Measurements from ENCODE around the gene CPPED1. TPM values are rescaled to one million over a fixed set of nuclear protein-coding genes. Genes with fewer than 3 reads are reported as not detected.
"Not testable (repeated sequence)": the region's sequence is repeated elsewhere in the genome, so short reads cannot be mapped to it uniquely, and the experiment has no call there.

Gene CPPED1
- total RNA-seq, 1 donor, result 11.1 TPM

- H3K4me3 ChIP-seq (ENCODE audit: low read depth, low read length), result no peak overlapping the region
- no peak for DNase-seq (ENCODE audit: low read depth)
- TF ChIP-seq CTCF (IDR thresholded peaks at IDR 0.05; ENCODE audit: insufficient read depth, low read length), result no peak
These were observed 11.7 kb upstream of the CPPED1 start for GRCh38 chr16:12815361-12815760.

GRCh38 chr16:12813734-12814133 is 10.0 kb upstream of the CPPED1 start:
- H3K4me3 ChIP-seq (ENCODE audit: low read depth, low read length); DNase-seq (ENCODE audit: low read depth): not testable (repeated sequence)

- not testable (repeated sequence) for H3K4me3 ChIP-seq (ENCODE audit: low read depth, low read length); DNase-seq (ENCODE audit: low read depth)
These were observed 9.6 kb upstream of the CPPED1 start for GRCh38 chr16:12813321-12813720.

GRCh38 chr16:12811441-12812383 is 8.0 kb upstream of the CPPED1 start:
- DNase-seq (ENCODE audit: low read depth), result no peak
- no peak for TF ChIP-seq CTCF (IDR thresholded peaks at IDR 0.05; ENCODE audit: insufficient read depth, low read length)
- no peak overlapping the region for H3K4me3 ChIP-seq (ENCODE audit: low read depth, low read length)

GRCh38 chr16:12805066-12805465 is 1.4 kb upstream of the CPPED1 start:
- TF ChIP-seq CTCF (IDR thresholded peaks at IDR 0.05; ENCODE audit: insufficient read depth, low read length), result no peak
- H3K4me3 ChIP-seq (ENCODE audit: low read depth, low read length), result no peak overlapping the region
- no peak for DNase-seq (ENCODE audit: low read depth)

GRCh38 chr16:12804395-12804794 is 708 bp upstream of the CPPED1 start:
- peak overlapping the region; percentile 33 for H3K4me3 ChIP-seq (ENCODE audit: low read depth, low read length)
- TF ChIP-seq CTCF (IDR thresholded peaks at IDR 0.05; ENCODE audit: insufficient read depth, low read length), result no peak

GRCh38 chr16:12802661-12803060 is 1.0 kb downstream of the CPPED1 start:
- TF ChIP-seq CTCF (IDR thresholded peaks at IDR 0.05; ENCODE audit: insufficient read depth, low read length), result no peak
- H3K4me3 ChIP-seq (ENCODE audit: low read depth, low read length), result peak overlapping the region; percentile 73
- DNase-seq (ENCODE audit: low read depth), result no peak

More at GRCh38 chr16:12804395-12804794, 708 bp upstream of the CPPED1 start:
- no peak for DNase-seq (ENCODE audit: low read depth)

GRCh38 chr16:12802048-12802447 is 1.6 kb downstream of the CPPED1 start:
- no peak overlapping the region for H3K4me3 ChIP-seq (ENCODE audit: low read depth, low read length)
- DNase-seq (ENCODE audit: low read depth), result no peak
- no peak for TF ChIP-seq CTCF (IDR thresholded peaks at IDR 0.05; ENCODE audit: insufficient read depth, low read length)

Measured in fibroblast of the aortic adventitia (primary cell).